Activated CD4-positive, alpha-beta T cell treated with anti-CD3 and anti-CD28 coated beads, Interleukin-2, amount 50 U/mL, for 16 hours (primary cell): Measurements from ENCODE around the gene AIMP1.

Experiments used
- DNase-seq: peaks from one replicate; pipeline ENCODE4 v3.0.0-alpha.2; 2020

The AIMP1 gene

DNA sequence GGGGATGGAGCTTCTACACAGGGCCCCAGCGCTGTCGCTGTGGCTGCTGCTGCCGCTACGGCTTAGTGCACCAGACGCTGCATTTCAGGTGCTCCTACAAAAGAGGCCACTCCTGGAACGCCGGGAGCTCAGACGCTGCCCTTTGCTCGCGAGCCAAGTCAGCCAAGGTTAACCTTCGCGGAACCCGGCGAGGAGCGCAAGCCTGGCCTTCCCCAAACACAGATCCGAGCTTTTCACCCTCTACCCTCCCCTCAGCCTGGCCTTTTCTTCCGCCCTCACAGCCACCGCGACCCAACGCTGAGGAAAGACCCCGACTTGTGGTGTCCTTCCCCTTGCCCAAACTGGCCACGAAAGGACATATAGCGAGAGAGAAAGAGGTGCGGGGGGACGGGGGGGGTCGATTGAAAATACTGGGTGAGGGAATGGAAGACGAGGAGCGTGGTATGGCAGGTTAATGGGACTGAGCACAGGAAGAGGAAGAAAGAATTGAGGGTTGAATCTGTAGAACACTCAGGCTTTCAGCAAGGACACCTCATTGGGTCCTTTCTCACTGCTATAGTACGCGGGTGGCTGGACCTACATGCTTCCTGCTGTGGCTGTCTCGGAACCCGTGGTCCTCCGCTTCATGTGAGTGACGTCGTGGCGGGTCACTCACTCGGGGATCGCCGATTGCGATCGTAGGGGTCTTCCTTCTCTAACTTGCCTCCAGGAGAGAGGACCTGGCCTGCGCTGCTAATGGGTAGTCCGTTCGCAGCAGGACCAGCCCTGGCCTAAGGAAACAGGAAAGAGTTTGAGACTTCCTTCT is at the start of gene AIMP1, which contains the start of gene TBCK:
AIMP1 (plus strand) TSS at position 583 of the 805 bp plus-strand sequence. CDS start 8,460 bp downstream, outside the sequence.
TBCK (minus strand) TSS at position 242 of the 805 bp plus-strand sequence. CDS start 7,249 bp downstream, outside the sequence.
- DNase-seq = peak; percentile 90

DNA sequence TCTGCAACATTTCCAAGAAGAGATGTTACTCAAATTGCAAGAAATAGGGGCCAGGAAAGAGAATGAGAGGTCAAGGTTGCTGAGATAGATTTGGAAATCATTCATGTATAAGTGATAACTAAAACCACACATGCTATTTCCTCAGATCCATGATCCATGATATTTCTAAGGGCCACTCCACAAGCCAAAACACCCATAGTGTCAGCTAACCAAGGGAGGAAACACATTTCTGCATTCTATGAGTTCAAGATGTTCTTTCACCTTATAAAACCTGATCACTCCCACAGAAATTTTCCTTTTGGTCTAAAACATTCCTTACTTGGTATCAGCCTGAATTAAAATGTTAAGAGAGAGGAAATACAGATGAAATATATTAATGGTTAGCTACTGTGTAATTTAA is 47.6 kb upstream of the AIMP1 start:
- no peak for DNase-seq

DNA sequence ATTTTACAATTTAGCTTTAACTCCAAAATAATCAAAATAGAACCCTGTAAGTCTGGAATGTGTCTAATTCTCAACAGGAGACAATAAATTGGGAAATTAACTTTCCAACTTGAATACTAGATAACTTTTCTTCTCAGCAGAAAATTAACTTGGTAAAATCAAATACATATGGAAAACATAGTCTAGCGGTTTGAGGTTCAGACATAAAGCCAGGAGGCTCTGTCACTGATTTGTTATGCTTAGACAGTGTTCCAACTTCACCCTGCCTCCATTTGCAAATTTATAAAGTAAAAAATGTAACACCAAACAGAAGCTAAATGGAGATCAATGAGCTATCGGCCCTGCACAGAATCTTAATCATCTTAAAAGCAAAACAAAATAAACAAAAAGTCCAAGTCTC is 46.6 kb upstream of the AIMP1 start:
- DNase-seq = no peak

DNA sequence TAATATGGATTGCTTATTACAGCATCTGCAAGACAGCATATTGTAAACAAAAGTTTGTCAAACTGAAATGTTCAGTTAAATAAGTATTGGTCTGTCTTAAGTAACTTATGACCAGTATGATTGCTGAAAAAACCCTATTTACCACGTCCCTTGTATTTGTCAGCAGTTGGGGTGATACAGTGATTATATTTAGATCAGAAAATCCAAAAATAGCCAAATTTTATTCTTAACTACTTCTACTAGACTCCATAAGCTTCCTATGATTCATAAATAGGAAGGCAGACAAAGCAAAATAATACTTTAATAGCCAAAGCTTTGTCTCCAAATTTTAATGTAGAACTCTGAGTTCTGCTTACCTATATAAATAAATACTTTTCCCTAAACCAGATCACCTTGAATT is 45.6 kb upstream of the AIMP1 start:
- DNase-seq = no peak

DNA sequence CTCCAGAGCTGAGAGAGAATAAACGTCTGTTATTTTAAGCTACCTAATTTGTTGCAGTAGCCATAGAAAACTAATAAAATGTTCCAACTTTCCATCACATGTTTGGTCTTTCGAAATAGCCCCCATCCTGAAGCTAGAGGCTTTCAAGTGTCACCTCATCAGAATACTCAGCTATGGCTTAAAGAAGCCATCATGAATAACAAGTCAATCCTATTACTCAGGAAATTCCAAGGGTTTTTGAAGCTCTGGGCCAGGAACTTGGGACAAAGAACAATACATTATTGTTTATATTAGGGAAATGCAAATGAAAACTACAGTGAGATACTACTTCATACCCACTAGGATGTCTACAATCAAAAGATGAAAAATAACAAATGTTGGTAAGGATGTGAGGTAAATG is 42.5 kb upstream of the AIMP1 start:
- DNase-seq = no peak

DNA sequence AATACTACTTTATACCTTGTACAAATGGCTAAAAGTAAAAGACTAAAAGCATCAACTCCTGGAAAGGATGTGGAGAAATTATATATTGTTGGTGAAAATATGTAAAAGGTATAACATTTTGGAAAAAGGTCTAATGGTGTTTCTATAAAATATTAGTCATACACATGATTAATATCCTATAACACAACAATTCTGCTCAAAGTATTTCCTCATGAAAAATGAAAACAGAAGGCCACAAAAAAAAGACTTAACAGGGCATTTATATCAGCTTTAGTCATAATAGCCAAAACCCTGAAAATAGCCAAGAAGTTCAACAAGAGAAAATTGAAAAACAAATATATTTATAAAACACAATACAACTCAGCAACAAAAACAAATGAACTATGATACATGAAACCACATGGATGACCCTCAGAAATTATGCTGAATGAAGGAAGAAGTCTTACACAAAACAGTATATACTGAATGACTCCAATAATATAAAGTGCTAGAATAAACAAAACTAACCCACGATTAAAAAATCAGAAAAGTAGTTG is 39.1 kb upstream of the AIMP1 start:
- no peak for DNase-seq

DNA sequence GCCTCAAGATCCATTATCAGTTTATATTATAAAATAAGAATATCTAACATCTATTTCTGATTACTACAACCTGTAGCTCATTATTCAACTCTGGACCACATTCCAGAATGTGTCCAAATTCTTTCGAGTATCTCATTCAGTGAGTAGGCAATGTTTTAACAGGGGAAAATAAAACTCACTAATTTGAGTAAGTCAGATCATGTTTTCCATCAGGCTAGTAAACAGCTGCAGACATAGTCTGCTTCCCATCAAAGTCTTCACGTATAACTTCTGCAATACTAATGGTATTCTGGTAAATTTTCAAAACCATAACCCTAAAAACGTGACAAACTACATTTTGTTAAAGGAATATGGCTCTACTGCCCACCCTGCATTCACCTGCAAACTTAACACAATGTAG is 32.1 kb upstream of the AIMP1 start:
- DNase-seq = no peak

DNA sequence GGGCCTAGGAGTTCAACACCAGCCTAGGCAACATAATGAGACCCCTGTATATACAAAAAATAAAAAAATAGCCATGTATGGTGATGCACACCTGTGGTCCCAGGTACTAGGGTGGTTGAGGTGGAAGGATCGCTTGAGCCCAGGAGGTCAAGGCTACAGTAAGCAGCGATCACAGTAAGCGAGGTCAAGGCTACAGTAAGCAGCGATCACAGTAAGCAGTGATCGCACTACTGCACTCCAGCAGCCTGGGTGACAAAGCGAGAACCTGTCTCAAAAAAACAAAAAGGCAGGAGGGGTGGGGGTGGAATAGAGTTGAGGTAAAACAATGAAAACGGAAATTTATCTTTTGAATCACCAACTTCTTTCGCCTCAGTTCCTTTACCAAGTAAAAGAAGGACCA is 29.7 kb upstream of the AIMP1 start:
- no peak for DNase-seq

DNA sequence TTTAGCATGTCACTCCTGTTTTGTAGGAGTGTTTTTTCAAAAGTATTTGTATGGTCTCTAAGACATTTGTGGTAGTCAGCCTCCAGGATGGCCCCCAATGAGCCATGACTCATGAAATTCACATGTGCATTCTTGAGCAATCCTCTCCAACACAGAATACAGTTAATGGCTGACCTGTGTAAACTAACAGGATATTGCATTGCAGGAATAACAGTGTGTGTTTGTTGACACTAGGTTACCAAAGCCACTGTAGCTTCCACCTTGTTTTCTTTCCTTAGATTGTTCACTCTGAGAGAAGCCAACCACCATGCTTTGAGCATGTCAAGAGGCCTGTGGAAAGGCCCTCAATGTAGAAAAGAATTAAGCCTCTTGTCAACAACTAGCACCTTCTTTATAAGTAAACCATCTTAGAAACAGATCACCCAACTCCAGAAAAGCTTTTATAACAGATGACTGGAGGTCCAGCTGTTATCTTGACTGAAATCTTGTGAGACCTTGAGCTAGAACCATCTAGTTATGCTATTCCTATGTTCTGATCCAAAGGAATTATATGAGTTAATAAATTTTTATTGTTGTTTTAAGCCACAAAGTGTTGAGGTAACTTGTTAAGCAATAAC is 28.9 kb upstream of the AIMP1 start:
- no peak for DNase-seq

DNA sequence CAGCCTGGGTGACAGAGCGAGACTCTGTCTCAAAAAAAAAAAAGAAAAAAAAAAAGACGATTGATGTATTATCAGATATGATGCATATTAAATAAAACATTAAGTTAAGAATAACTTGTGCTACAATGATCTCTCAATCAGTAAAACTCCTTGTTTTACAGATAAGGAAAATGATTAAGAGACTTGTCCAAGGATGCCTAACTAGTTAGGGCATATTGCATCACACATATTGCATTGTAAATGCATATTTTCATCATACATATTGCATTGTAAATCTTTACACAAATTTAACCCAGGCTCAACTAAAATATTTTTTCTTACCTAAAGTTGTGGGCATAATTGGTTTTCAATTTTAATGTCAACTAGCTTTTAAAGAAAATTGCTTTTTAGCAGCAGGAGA is 26.6 kb upstream of the AIMP1 start:
- no peak for DNase-seq

DNA sequence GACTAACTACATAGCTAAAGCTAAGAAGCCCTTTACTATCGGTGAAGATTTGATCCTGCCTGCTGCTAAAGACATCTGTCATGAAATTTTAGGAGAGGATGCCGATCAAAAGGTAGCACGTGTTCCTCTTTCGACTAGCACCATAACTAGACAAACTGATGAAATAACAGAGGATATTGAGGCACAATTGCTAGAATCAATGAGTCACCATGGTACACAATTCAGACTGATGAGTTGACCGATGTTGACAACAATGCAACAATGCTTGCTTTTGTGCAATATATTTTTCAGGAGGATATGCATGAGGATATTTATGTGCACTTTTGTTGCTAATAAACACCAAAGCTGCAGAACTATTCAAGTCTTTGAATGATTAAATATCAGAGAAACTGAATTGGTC is 24.7 kb upstream of the AIMP1 start:
- no peak for DNase-seq

DNA sequence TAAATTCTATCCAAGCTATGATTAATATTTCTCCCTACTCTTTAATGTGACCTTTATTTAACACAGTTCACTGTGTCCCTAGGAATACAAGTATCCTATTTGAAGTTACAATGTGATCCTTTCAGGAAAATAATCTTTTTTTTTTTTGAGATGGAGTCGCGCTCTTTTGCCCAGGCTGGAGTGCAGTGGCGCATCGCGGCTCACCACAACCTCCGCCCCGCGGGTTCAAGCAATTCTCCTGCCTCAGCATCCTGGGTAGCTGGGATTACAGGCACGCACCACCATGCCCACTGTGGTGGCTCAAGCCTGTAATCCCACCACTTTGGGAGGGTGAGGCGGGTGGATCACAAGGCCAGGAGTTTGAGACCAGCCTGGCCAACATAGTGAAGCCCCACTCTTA is 22.3 kb upstream of the AIMP1 start:
- DNase-seq = no peak

DNA sequence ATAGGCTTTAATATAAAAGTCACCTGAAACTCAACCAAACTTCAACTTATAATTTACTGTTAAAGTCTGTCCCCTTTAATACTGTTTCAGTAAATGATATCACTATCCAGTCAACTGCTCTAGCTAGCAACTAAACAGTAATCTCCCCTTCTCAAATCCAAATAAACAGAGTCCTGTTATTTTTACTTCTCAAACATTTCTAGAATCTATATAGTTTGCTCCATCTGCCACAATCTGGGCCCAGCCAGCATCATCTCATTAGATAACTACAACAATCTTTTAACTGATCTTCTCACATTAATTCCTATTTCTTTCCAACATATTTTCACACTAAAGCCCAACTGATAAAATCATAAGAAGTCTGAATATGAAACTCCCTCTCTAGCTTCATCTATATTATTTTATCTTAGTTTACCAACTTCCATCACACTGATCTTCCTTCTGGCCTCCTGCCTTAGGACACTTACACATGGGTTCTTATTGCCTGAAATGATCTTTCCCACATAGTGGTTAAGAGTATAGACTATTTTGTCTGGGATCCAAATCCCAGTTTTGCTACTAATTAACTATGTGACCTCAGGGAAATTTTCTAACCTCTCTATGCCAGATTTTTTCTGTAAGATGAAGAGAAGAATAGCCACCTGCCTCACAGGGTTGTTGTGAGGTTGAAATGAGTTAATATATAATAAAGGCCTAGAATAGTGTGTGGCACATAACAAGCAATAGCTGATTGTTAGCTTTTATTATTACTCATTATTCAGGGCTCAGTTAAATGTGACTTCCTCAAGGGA is 18.9 kb upstream of the AIMP1 start:
- DNase-seq = no peak

DNA sequence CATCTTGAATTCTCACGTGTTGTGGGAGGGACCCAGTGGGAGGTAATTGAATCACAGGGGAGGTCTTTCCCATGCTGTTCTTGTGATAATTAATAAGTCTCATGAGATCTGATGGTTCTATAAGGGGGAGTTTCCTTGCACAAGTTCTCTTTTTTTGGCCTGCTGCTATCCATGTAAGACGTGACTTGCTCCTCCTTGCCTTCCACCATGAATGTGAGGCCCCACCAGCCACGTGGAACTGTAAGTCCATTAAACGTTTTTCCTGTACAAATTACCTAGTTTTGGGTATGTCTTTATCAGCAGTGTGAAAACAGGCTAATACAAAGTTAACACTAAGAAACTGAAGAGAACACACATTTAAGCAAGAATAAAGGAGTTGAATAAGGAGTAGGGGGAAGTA is 16.4 kb upstream of the AIMP1 start:
- DNase-seq = no peak

DNA sequence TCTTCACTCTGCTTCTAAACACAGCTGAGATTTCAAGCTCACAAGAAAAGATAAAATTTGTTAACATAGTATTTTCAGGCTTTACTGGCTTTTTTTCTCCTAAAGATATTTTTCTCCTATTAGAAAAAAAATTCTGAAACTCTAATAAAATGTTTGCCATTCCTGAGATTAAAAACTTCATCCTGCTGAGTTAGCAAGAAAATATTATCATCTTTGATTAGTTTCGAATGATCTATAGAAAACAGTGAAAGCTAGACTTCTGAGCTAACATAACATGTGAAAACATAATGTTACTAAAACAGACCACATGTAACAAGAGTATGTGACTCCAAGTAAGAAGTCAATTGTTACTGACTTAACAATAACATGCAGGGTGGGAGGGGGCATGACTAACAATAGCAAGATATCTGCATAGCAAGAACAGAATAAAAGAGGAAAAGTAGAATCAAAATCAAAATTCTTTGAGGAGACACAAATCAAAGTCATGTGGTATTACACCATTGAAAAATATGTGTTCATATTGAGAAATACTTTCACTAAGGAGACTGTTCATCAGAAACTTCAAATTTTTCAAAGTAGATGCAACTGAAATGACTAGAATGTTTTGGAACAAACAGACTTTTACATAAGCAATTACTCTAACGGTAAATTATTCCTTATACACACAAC is 14.8 kb upstream of the AIMP1 start:
- DNase-seq = no peak

DNA sequence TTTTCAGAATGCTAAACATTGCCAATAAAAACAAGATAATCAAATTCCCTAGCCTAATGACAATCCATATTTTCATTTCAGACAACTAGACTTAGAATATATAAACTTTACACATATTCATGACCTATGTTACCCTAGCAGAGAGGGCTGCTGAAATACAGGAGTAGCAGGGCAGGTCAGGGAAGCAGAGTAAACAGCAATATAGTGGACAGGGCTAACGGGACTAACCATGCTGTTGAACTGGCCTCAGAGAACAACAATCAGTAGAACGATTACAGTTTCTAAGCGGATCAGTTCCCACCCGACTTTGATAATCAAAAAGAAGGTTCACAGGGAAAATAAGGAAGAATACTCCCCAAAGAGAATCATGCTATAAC is 14.3 kb upstream of the AIMP1 start:
- no peak for DNase-seq

DNA sequence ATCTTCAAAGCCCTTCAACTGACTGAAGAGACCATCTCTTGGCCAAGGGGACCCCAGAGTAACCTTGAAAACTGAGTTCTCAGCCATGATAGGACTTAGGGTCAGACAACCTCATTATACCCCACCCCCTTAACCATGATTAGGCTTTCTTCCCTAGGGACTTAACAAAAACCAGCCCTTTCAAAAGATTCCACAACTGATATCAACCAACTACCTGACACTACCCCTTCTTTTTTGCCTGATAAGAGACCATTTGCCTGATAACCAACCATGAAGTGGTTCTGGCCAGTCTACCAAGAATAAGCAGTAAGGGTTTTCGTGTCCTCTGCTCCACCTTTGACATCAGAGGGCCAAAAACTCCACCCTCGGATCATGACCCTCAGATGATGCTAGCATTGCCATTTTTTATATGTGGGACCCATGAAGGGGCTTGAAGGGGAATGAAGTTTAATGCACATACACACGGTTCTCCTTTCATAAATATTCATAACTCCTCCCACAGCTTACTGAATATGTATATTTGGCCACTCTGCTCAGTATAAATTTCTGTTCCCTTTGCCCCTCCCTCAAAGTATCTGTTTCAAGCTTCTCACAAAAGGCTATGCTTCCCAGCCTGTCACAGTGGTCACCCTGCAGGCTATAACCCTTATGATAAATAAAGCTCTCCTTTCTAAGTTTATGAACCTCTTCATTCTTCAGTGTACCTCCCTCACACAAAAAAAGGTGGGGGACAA is 12.6 kb upstream of the AIMP1 start:
- DNase-seq = no peak

DNA sequence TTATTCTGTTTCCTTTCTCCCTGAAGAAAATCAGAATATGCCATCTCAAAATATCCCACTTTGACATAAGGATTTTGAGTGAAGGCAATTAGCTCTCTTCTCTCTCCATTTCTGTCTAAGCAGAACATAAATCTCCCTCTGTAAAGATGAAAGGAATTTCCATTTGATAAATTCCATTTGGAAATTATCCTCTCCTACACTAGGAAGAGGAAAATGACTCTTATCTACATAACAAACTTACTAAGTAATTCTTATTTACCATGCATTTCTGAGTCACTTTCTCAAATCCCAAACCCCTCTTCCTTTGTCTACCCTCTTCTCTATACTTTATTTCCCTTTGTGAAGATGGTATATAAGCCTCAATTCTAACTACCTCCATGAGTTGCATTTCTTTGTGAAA is 11.7 kb upstream of the AIMP1 start:
- no peak for DNase-seq

DNA sequence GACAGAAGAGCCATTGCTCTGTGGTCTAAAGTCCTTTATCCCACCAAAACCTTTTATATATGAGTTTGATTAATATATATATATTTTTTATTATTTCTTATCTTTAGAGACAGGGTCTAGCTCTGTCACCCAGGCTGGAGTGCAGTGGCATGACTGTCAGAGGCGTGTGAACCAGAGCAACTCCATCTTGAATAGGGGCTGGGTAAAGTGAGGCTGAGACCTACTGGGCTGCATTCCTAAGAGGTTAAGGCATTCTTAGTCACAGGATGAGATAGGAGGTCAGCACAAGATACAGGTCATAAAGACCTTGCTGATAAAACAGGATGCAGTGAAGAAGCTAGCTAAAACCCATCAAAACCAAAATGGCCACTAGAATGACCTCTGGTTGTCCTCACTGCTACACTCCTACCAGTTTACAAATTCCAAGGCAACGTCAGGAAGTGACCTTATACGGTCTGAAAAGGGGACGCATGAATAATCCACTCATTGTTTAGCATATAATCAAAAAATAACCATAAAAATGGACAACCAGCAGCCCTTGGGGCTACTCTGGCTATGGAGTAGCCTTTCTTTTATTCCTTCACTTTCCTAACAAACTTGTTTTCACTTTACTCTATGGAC is 10.8 kb upstream of the AIMP1 start:
- DNase-seq = no peak

DNA sequence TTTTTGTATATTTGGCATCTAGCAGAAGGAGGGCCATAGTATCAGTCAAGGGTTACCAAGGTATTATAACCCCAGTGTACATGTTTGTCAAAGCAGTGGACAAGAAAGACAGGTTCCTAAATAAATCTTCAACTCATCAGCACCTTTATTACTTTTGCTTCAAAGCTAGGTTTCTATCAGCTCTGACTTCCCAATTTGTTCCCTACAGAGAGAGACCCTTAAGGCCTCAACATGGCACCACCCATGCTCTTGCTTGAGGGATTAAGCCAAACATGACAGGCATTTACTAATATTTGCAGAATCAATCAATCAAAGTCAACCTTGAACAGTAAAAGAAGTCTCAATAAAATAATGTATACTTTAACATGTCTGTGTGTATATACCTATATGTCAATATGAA is 9.8 kb upstream of the AIMP1 start:
- DNase-seq = no peak

DNA sequence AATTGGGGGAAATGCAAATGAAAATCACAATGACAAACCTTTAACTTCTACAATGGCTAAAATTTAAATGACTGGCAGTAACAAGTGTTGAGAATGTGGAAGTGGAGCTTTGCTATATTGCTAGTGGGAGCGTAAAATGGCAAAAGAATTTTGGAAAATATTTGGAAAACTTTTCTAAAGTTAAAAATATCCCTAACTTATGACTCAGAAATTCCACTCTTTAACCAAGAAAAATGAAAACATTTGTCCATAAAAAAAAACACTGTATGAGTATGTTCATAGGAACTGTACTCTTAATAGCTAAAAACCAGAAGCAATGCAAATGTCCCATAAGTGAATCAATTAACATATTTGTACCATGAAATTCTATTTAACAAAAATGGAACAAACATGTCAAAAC is 4.0 kb upstream of the AIMP1 start:
- no peak for DNase-seq

DNA sequence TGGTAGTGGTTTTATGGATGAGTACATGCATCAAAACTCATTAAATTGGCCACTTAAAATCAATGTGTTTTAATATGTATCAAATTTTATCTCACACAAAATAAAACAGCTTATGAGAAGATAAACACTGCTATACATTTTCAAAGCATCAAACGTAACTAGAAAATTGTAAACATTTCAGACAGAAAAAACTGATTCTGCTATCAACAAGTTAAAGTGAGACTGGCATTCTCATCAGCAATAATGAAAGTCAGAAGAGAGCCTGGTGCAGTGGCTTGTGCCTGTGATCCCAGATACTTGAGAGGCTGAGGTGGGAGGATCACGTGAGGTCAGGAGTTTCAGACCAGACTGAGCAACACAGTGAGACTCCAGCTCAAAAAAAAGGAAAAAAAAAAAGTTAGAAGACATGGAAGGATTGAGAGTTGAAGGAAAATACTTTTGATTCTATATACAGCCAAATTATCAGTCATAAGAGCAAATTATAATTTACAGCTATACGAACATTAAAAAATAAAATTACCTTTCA is 3.3 kb upstream of the AIMP1 start:
- no peak for DNase-seq
